CD14-positive monocyte (primary cell): ENCODE results near the gene TMEM106A. TPM values are rescaled to one million over a fixed set of nuclear protein-coding genes. Genes with fewer than 3 reads are reported as not detected.
"Not testable (repeated sequence)": the region's sequence is repeated elsewhere in the genome, so short reads cannot be mapped to it uniquely, and the experiment has no call there.

Source experiments
- DNase-seq, 3 donors: peaks; one replicate each; pipeline ENCODE4 v3.0.0-alpha.2; 2011 to 2022
- H2AFZ ChIP-seq: 2 replicates; pipeline ENCODE4 v1.6.0; 2012; ENCODE audit warnings: mild to moderate bottlenecking, low read depth, low read length, inconsistent platforms; ENCODE audit not compliant: insufficient read depth, poor library complexity, severe bottlenecking
- H3K27ac ChIP-seq, 2 donors: 1 replicate in 1 of 2; 2 replicates in 1 of 2; pipeline ENCODE4 v1.5.1; 2012 to 2013; ENCODE audit warnings: low read length in 2 of 2, control low read depth in 1 of 2, inconsistent platforms in 1 of 2, low read depth in 1 of 2, mild to moderate bottlenecking in 1 of 2
- H3K27me3 ChIP-seq, 2 donors: one replicate each; pipeline versions ENCODE4 v1.6.0 to v1.6.1; 2011 to 2013; ENCODE audit warnings: low read length in 2 of 2; ENCODE audit not compliant: control insufficient read depth in 2 of 2, insufficient read depth in 2 of 2
- H3K36me3 ChIP-seq, 2 donors: replicated peaks in 1 of 2; 1 replicate in 1 of 2; 2 replicates in 1 of 2; pipeline versions ENCODE4 v1.5.1 to v1.6.1; 2012 to 2013; ENCODE audit warnings: low read length in 2 of 2, control low read depth in 1 of 2, inconsistent platforms in 1 of 2, mild to moderate bottlenecking in 1 of 2; ENCODE audit not compliant: insufficient read depth in 2 of 2, control insufficient read depth in 1 of 2
- H3K4me1 ChIP-seq, 2 donors: 1 replicate in 1 of 2; 2 replicates in 1 of 2; pipeline versions ENCODE4 v1.5.1 to v1.6.1; 2012 to 2013; ENCODE audit warnings: low read length in 2 of 2, control low read depth in 1 of 2, inconsistent platforms in 1 of 2, mild to moderate bottlenecking in 1 of 2, moderate library complexity in 1 of 2; ENCODE audit not compliant: insufficient read depth in 2 of 2, control insufficient read depth in 1 of 2
- H3K4me2 ChIP-seq: replicated peaks from 2 replicates; pipeline ENCODE3; 2012; ENCODE audit warnings: low read length, moderate library complexity, mild to moderate bottlenecking; ENCODE audit not compliant: poor library complexity, severe bottlenecking; ENCODE audit errors: extremely low read depth
- H3K4me3 ChIP-seq, 3 experiments: fragments of 200-600 bp in 1 of 3; sonication (generic) in 1 of 3; replicated peaks in 1 of 3; 1 replicate in 2 of 3; 2 replicates in 1 of 3; pipeline ENCODE4 v1.5.1; 2011 to 2013; ENCODE audit warnings: low read length in 3 of 3, mild to moderate bottlenecking in 3 of 3, control low read depth in 2 of 3, low read depth in 2 of 3, inconsistent platforms in 1 of 3, moderate library complexity in 1 of 3
- H3K79me2 ChIP-seq: 2 replicates; pipeline ENCODE4 v1.6.0; 2012; ENCODE audit warnings: mild to moderate bottlenecking, control low read depth, inconsistent platforms, low read length, moderate library complexity; ENCODE audit not compliant: insufficient read depth
- H3K9ac ChIP-seq: 2 replicates; pipeline ENCODE4 v1.6.0; 2017; ENCODE audit warnings: low read length, mild to moderate bottlenecking; ENCODE audit not compliant: insufficient read depth, poor library complexity, severe bottlenecking
- H3K9me3 ChIP-seq, 2 donors: replicated peaks in 1 of 2; 1 replicate in 1 of 2; 2 replicates in 1 of 2; pipeline versions ENCODE4 v1.5.1 to v1.6.1; 2012 to 2013; ENCODE audit warnings: low read length in 2 of 2, control low read depth in 1 of 2; ENCODE audit not compliant: control insufficient read depth in 1 of 2, insufficient read depth in 1 of 2
- H4K20me1 ChIP-seq: 2 replicates; pipeline ENCODE4 v1.6.0; 2012; ENCODE audit warnings: mild to moderate bottlenecking, low read length, control low read depth, moderate library complexity; ENCODE audit not compliant: insufficient read depth
- H3K27ac Mint-ChIP-seq, 7 donors: one replicate each; pipeline ENCODE4 v1.8.0; 2020; ENCODE audit warnings: mild to moderate bottlenecking in 7 of 7, mixed read lengths in 7 of 7, moderate library complexity in 6 of 7, inconsistent platforms in 2 of 7
- H3K27me3 Mint-ChIP-seq, 3 donors: one replicate each; pipeline ENCODE4 v1.8.0; 2021 to 2022; ENCODE audit warnings: low read depth in 3 of 3, mild to moderate bottlenecking in 3 of 3, mixed read lengths in 3 of 3, moderate library complexity in 3 of 3, inconsistent platforms in 1 of 3
- H3K36me3 Mint-ChIP-seq, 2 donors: one replicate each; pipeline ENCODE4 v1.8.0; 2020; ENCODE audit warnings: mixed read lengths in 2 of 2, inconsistent platforms in 1 of 2, mild to moderate bottlenecking in 1 of 2
- H3K4me1 Mint-ChIP-seq: one replicate; pipeline ENCODE4 v1.8.0; 2020; ENCODE audit warnings: mild to moderate bottlenecking, mixed read lengths
- H3K4me3 Mint-ChIP-seq, 2 donors: one replicate each; pipeline ENCODE4 v1.8.0; 2020; ENCODE audit warnings: mild to moderate bottlenecking in 2 of 2, mixed read lengths in 2 of 2, moderate library complexity in 1 of 2
- H3K9me3 Mint-ChIP-seq, 7 donors: one replicate each; pipeline ENCODE4 v1.8.0; 2020 to 2022; ENCODE audit warnings: mixed read lengths in 7 of 7, mild to moderate bottlenecking in 6 of 7, moderate library complexity in 6 of 7, inconsistent platforms in 2 of 7
- WGBS: methylation state at CpG from one replicate; pipeline ENCODE4 v1.1.5; 2013; ENCODE audit warnings: missing lambda C conversion rate; ENCODE audit not compliant: insufficient coverage; 5-methylcytosine and 5-hydroxymethylcytosine counted together
- intact Hi-C, 2 donors: fragments of 100-400 bp; cut with micrococcal nuclease; formaldehyde crosslinking; loops; one replicate each; pipeline versions ENCODE4 v1.15.0 to v1.15.1; 2023
- polyA plus RNA-seq, 3 donors: library from polyadenylated mRNA; depleted of rRNA in 1 of 3; unstranded in 2 of 3; stranded (reverse) in 1 of 3; fragments of 300-500 nt in 2 of 3; fragments of >200 nt in 1 of 3; fragmentation: Illumina TruSeq in 2 of 3; gene quantifications; 1 replicate in 2 of 3; 2 replicates in 1 of 3; pipeline ENCODE4 v1.2.3, GENCODE V29; 2012 to 2021

TMEM106A gene
- polyA plus RNA-seq, 3 donors = 6.9 to 26.6 (median 8.0) TPM

DNA sequence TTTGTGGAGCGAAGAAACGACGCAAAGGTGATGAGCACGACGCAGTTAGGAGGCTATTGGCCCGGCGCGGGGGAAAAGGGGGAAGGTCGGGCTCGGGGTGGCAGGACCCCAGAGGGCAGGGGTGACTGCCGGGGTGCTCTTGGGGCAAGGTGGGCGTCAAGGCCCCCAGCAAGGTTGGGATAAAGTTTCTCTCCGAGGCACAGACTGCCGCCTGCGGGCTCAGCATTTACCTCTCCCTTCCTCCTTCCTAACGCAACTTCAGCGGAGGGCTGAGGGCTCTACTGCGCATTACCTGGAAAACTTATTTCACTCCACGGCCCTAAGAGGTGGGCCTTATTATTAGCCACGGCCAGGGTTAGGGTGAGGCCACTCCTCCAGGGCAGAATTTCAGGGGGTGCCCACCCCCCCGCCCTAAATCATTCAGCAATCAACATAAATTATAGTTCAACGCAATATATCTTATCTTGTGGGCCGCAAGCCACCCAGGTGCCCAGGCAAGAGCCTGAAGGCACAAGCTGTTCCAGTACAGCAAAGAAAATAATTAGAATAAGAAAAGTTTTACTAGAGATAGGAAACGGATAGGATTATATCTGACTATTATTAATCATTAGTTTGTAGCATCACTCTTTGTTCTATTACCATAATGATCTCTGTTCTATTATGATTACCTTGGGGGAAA lies 20.5 kb downstream of the TMEM106A start:
- H3K36me3 ChIP-seq, H3K4me2 ChIP-seq: not testable (repeated sequence)

DNA sequence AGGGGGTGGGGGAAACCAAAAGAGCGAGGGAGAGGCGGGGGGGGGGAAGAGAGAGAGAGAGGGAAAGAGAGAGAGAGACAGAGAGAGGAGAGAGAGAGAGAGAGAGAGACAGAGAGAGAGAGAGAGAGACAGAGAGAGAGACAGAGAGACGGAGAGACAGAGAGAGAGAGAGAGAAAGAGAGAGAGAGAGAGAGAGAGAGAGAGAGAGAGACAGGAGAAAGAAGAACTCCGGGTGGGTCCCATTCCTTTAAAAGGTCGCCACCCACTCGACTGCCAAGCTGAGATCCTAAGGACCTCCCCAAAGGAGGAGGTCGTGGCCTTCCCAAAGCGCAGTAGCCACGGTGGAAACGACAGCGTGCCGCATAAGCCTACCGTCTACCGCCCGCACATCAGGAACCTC lies 21.6 kb downstream of the TMEM106A start:
- H3K9me3 Mint-ChIP-seq, intact Hi-C loops, H2AFZ ChIP-seq, H3K27ac ChIP-seq, H3K9ac ChIP-seq, H3K4me1 Mint-ChIP-seq, H4K20me1 ChIP-seq, H3K27ac Mint-ChIP-seq, DNase-seq, H3K27me3 Mint-ChIP-seq, H3K9me3 ChIP-seq, H3K4me1 ChIP-seq, H3K4me2 ChIP-seq, H3K4me3 ChIP-seq, H3K36me3 ChIP-seq, H3K36me3 Mint-ChIP-seq, H3K79me2 ChIP-seq, H3K4me3 Mint-ChIP-seq, H3K27me3 ChIP-seq: not testable (repeated sequence)
- no CpG with 5 or more reads among the region's 15 CpGs for WGBS

More for the DNA sequence above, 20.5 kb downstream of the TMEM106A start:
- H3K27me3 ChIP-seq, H4K20me1 ChIP-seq, H3K36me3 Mint-ChIP-seq, H3K79me2 ChIP-seq, H3K4me1 ChIP-seq, H3K27me3 Mint-ChIP-seq, intact Hi-C loops, H3K4me1 Mint-ChIP-seq, H2AFZ ChIP-seq, H3K9me3 ChIP-seq, H3K9me3 Mint-ChIP-seq: not testable (repeated sequence)
- peak overlapping the region in 1 of 3 experiments; percentile 67 for H3K4me3 ChIP-seq
- H3K27ac ChIP-seq = peak overlapping the region; percentile 13 to 45
- peak overlapping the region; percentile 36 for H3K9ac ChIP-seq
- Mint-ChIP-seq H3K4me3 (peak overlapping the region; percentile 26 to 37), H3K27ac (peak overlapping the region in 2 of 7 donors; percentile 35 to 48)
- WGBS = 80% methylated on average over 9 of the region's 24 CpGs
- DNase-seq = peak in 1 of 3 donors; percentile 11

DNA sequence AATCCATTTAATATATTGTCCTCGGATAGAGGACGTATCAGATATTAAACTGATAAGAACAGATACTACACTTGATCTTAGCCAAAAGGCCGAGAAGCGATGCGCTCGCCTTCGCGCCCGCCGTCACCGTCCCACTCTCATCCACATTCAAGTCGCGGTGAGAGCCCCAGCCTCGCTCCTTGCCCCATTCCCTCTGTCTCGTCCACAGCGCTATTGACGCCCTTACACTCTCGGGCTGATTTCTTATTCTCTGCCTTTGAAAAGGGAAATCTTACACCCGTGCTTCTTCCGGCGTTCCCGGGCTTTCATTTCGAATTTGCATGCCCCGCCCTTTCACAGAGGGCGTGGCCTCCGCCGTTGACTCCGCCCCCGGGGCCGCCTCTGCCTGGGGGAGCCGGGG lies 22.2 kb downstream of the TMEM106A start, which contains the start of gene RNU2-1:
Gene RNU2-1 (minus strand): TSS at position 101 of the 400 bp plus-strand sequence.
- H2AFZ ChIP-seq, H3K4me1 ChIP-seq, intact Hi-C loops, H3K4me3 ChIP-seq, H3K27ac Mint-ChIP-seq, H3K79me2 ChIP-seq, H3K4me3 Mint-ChIP-seq, DNase-seq, H4K20me1 ChIP-seq, H3K36me3 Mint-ChIP-seq, H3K36me3 ChIP-seq, H3K9me3 ChIP-seq, H3K9ac ChIP-seq, H3K27me3 ChIP-seq, H3K4me2 ChIP-seq, H3K27me3 Mint-ChIP-seq, H3K9me3 Mint-ChIP-seq, H3K27ac ChIP-seq, H3K4me1 Mint-ChIP-seq: not testable (repeated sequence)
- no CpG with 5 or more reads among the region's 31 CpGs for WGBS

DNA sequence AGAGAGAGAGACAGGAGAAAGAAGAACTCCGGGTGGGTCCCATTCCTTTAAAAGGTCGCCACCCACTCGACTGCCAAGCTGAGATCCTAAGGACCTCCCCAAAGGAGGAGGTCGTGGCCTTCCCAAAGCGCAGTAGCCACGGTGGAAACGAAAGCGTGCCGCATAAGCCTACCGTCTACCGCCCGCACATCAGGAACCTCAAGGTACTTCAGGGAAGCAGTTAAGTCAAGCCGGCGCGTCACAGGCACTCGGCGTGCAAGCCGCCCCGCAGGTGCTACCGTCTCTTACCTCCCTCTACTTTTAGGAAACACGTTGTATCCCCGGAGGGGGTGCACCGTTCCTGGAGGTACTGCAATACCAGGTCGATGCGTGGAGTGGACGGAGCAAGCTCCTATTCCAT lies 27.9 kb downstream of the TMEM106A start:
- H2AFZ ChIP-seq, H3K9me3 Mint-ChIP-seq, H3K27ac Mint-ChIP-seq, H3K4me3 Mint-ChIP-seq, H3K9me3 ChIP-seq, H3K36me3 Mint-ChIP-seq, intact Hi-C loops, H3K4me1 ChIP-seq, DNase-seq, H3K9ac ChIP-seq, H3K27ac ChIP-seq, H3K27me3 Mint-ChIP-seq, H3K4me1 Mint-ChIP-seq, H3K79me2 ChIP-seq, H3K27me3 ChIP-seq, H3K36me3 ChIP-seq, H3K4me2 ChIP-seq, H4K20me1 ChIP-seq, H3K4me3 ChIP-seq: not testable (repeated sequence)
- no CpG with 5 or more reads among the region's 26 CpGs for WGBS
